Measurements from ENCODE around the gene EIF2B2.

- TF ChIP-seq POLR2AphosphoS5 (IDR thresholded peaks at IDR 0.05; ENCODE audit: low read depth, low read length) (no peak), TAF1 (IDR thresholded peaks at IDR 0.05; ENCODE audit: borderline replicate concordance, low read depth, low read length) (no peak)
Measured at GRCh38 chr14:74979442-74980397, 23.0 kb upstream of the EIF2B2 start.

All from GM12892 (cell line).